Colonic mucosa (tissue), 4 donors: Measurements from ENCODE around the gene PLEKHG2. TPM values are rescaled to one million over a fixed set of nuclear protein-coding genes. Genes with fewer than 3 reads are reported as not detected.
A peak's percentile ranks its signal among the peaks of the same experiment; 100 is the strongest.

Source experiments
- DNase-seq: peaks from one replicate; pipeline ENCODE4 v3.0.0-alpha.2; 2020
- H3K27ac ChIP-seq: fragments of 200-600 bp; one replicate; pipeline ENCODE4 v1.8.0; 2021
- H3K27me3 ChIP-seq: fragments of 200-600 bp; one replicate; pipeline ENCODE4 v1.8.0; 2021
- H3K36me3 ChIP-seq: fragments of 200-600 bp; one replicate; pipeline ENCODE4 v1.8.0; 2021
- H3K4me1 ChIP-seq: fragments of 200-600 bp; one replicate; pipeline ENCODE4 v1.8.0; 2021; ENCODE audit warnings: mild to moderate bottlenecking
- H3K4me3 ChIP-seq: fragments of 200-600 bp; one replicate; pipeline ENCODE4 v1.8.0; 2021
- H3K9ac ChIP-seq, 2 donors: one replicate each; pipeline ENCODE4 v1.7.0; 2013; ENCODE audit warnings: control low read depth in 2 of 2, low read depth in 2 of 2, low read length in 2 of 2
- H3K9me3 ChIP-seq: fragments of 200-600 bp; one replicate; pipeline ENCODE4 v1.8.0; 2021
- CTCF ChIP-seq: fragments of 200-600 bp; IDR thresholded peaks from one replicate; pipeline ENCODE4 v1.8.0; 2022; ENCODE audit warnings: antibody characterized with exemption, mild to moderate bottlenecking
- intact Hi-C: fragments of 100-400 bp; cut with DNase I; formaldehyde crosslinking; loops from one replicate; pipeline ENCODE4 v1.14.1; 2022
- total RNA-seq, 2 donors: library from RNA; stranded (reverse); fragmentation: NEBNext Ultra II Directional in 1 of 2; extraction: Animal tissue kit (Norgen Biotek cat#: 25700) in 1 of 2; gene quantifications; one replicate each; pipeline ENCODE4 v1.2.1, GENCODE V29; 2021
- donor health status: healthy.
- donor health status: DM: no; HTN: no; CAD: no.
- donor health status: DM: no; HTN: no; CAD: no.

The PLEKHG2 gene
- total RNA-seq, 2 donors from 2014 or later, result 8.0 to 10.4 TPM

- Histone ChIP-seq H3K27me3 (peaks cover 15% of the 10 kb centered on the region), H3K9me3 (no peaks in the 10 kb centered on the region), H3K27ac (peak overlapping the region; percentile 100), H3K4me3 (peak overlapping the region; percentile 96), H3K4me1 (peaks cover 13% of the 10 kb centered on the region), H3K36me3 (peaks cover 10% of the 10 kb centered on the region), H3K9ac (peak overlapping the region; percentile 88 to 98)
- intact Hi-C loops, result no loop called here
- TF ChIP-seq CTCF, result no peak
- peak; percentile 76 for DNase-seq
Measured at GRCh38 chr19:39410017-39410830, 2.2 kb upstream of the PLEKHG2 start.

- Histone ChIP-seq H3K27ac (peak overlapping the region; percentile 100), H3K27me3 (peaks cover 15% of the 10 kb centered on the region), H3K4me3 (peak overlapping the region; percentile 96), H3K9ac (peak overlapping the region; percentile 88 to 98), H3K36me3 (peaks cover 10% of the 10 kb centered on the region), H3K9me3 (no peaks in the 10 kb centered on the region), H3K4me1 (peaks cover 13% of the 10 kb centered on the region)
- DNase-seq, result no peak
- no peak for TF ChIP-seq CTCF
- intact Hi-C loops, result no loop called here
Measured at GRCh38 chr19:39410831-39411080, 1.7 kb upstream of the PLEKHG2 start.

- Histone ChIP-seq H3K27ac (peak overlapping the region; percentile 100), H3K27me3 (peaks cover 15% of the 10 kb centered on the region), H3K9ac (peak overlapping the region; percentile 88 to 98), H3K4me3 (no peak overlapping the region), H3K9me3 (no peaks in the 10 kb centered on the region), H3K4me1 (peaks cover 13% of the 10 kb centered on the region), H3K36me3 (peaks cover 10% of the 10 kb centered on the region)
- peak; percentile 84 for DNase-seq
- no peak for TF ChIP-seq CTCF
- intact Hi-C loops, result no loop called here
Measured at GRCh38 chr19:39411081-39411831, 1.2 kb upstream of the PLEKHG2 start.

- peak; percentile 93 for TF ChIP-seq CTCF
- peaks cover 15% of the 10 kb centered on the region for H3K27me3 ChIP-seq
- H3K27ac ChIP-seq, result peak overlapping the region; percentile 100
- no peaks in the 10 kb centered on the region for H3K9me3 ChIP-seq
- H3K9ac ChIP-seq, result peak overlapping the region in 1 of 2 donors; percentile 98
- DNase-seq, result peak; percentile 97
- H3K4me1 ChIP-seq, result peaks cover 13% of the 10 kb centered on the region
- peaks cover 10% of the 10 kb centered on the region for H3K36me3 ChIP-seq
- intact Hi-C loops, result no loop called here
- no peak overlapping the region for H3K4me3 ChIP-seq
Measured at GRCh38 chr19:39411832-39412099, 703 bp upstream of the PLEKHG2 start.

- peak; percentile 11 for TF ChIP-seq CTCF
- H3K36me3 ChIP-seq, result peaks cover 5% of the 10 kb centered on the region
- H3K9ac ChIP-seq, result peak overlapping the region; percentile 67 to 81
- peak overlapping the region; percentile 89 for H3K27ac ChIP-seq
- H3K9me3 ChIP-seq, result no peaks in the 10 kb centered on the region
- H3K4me3 ChIP-seq, result peak overlapping the region; percentile 59
- DNase-seq, result no peak
- peaks cover 13% of the 10 kb centered on the region for H3K4me1 ChIP-seq
- intact Hi-C loops, result no loop called here
- peaks cover 15% of the 10 kb centered on the region for H3K27me3 ChIP-seq
Measured at GRCh38 chr19:39412867-39413271, 400 bp downstream of the PLEKHG2 start.
